HepG2 (cell line): ENCODE data around the gene MAT2A. TPM values are rescaled to one million over a fixed set of nuclear protein-coding genes. Genes with fewer than 3 reads are reported as not detected.

Source experiments
- AGO2 ChIP-seq: fragments of 200-400 bp; formaldehyde crosslinking; optimal IDR thresholded peaks from 2 replicates; pipeline ENCODE3; 2017; ENCODE audit warnings: mild to moderate bottlenecking, low read depth, low read length, moderate library complexity
- AKNA ChIP-seq: sonication (generic); formaldehyde crosslinking; IDR thresholded peaks from 2 replicates; pipeline ENCODE4 v1.4.0; 2020; ENCODE audit warnings: missing genetic modification reagents, borderline replicate concordance
- ASH2L ChIP-seq: fragments of 300-600, 200-600 bp; sonication (generic); IDR thresholded peaks from 2 replicates; pipeline ENCODE4 v1.7.0; 2017; ENCODE audit warnings: low read depth, mild to moderate bottlenecking, moderate library complexity, mixed read lengths, low read length; ENCODE audit not compliant: insufficient read length
- CBX1 ChIP-seq: IDR thresholded peaks from one replicate; pipeline ENCODE4 v1.6.1; 2016; ENCODE audit warnings: antibody characterized with exemption, low read depth
- FOXK2 ChIP-seq: fragments of 450-650 bp; IDR thresholded peaks from 2 replicates; pipeline ENCODE4 v1.6.1; 2016
- HHEX ChIP-seq: IDR thresholded peaks from 2 replicates; pipeline ENCODE4 v1.6.1; 2016; ENCODE audit warnings: control low read depth
- HMGXB4 ChIP-seq, 2 experiments: sonication (generic) in 1 of 2; formaldehyde crosslinking in 1 of 2; IDR thresholded peaks; 2 replicates each; pipeline versions ENCODE4 v1.4.0 to v1.6.1; 2018 to 2020; ENCODE audit warnings: missing genetic modification reagents in 2 of 2, borderline replicate concordance in 1 of 2, low read depth in 1 of 2, mild to moderate bottlenecking in 1 of 2, missing biosample characterization in 1 of 2
- KLF12 ChIP-seq: sonication (generic); formaldehyde crosslinking; IDR thresholded peaks from 2 replicates; pipeline ENCODE4 v1.4.0; 2020; ENCODE audit warnings: missing genetic modification reagents, borderline replicate concordance
- MED8 ChIP-seq: sonication (generic); formaldehyde crosslinking; IDR thresholded peaks from 2 replicates; pipeline ENCODE4 v1.8.1; 2023; ENCODE audit warnings: mild to moderate bottlenecking, missing genetic modification reagents; ENCODE audit not compliant: insufficient replicate concordance
- PITX1 ChIP-seq: sonication (generic); formaldehyde crosslinking; IDR thresholded peaks from 2 replicates; pipeline ENCODE4 v1.5.1; 2020; ENCODE audit warnings: mild to moderate bottlenecking, missing genetic modification reagents
- RFX3 ChIP-seq: IDR thresholded peaks from 2 replicates; pipeline ENCODE4 v1.6.1; 2016; ENCODE audit warnings: missing biosample characterization, missing genetic modification reagents
- SMARCC2 ChIP-seq: fragments of 450-650 bp; IDR thresholded peaks from 2 replicates; pipeline ENCODE4 v1.6.1; 2017; ENCODE audit warnings: antibody characterized with exemption, mild to moderate bottlenecking
- TRIM24 ChIP-seq: sonication (generic); formaldehyde crosslinking; IDR thresholded peaks from 2 replicates; pipeline ENCODE4 v1.8.0; 2022; ENCODE audit warnings: mild to moderate bottlenecking, missing genetic modification reagents
- XRCC5 ChIP-seq: fragments of 200-400 bp; formaldehyde crosslinking; optimal IDR thresholded peaks from 2 replicates; pipeline ENCODE3; 2017; ENCODE audit warnings: mild to moderate bottlenecking, low read length
- ZBTB1 ChIP-seq: sonication (generic); formaldehyde crosslinking; IDR thresholded peaks from 2 replicates; pipeline ENCODE4 v1.4.0; 2020; ENCODE audit warnings: missing genetic modification reagents, borderline replicate concordance
- ZHX1 ChIP-seq: sonication (generic); formaldehyde crosslinking; IDR thresholded peaks from 2 replicates; pipeline ENCODE4 v1.8.1; 2022; ENCODE audit warnings: low read depth, mild to moderate bottlenecking, missing genetic modification reagents
- ZMAT3 ChIP-seq: sonication (generic); formaldehyde crosslinking; conservative IDR thresholded peaks from 2 replicates; pipeline ENCODE4 v1.7.0; 2021; ENCODE audit warnings: missing genetic modification reagents
- ZNF10 ChIP-seq: sonication (generic); formaldehyde crosslinking; IDR thresholded peaks from 2 replicates; pipeline ENCODE4 v1.4.0; 2020; ENCODE audit warnings: mild to moderate bottlenecking, low read depth, missing genetic modification reagents, borderline replicate concordance
- ZNF251 ChIP-seq: sonication (generic); formaldehyde crosslinking; IDR thresholded peaks from 2 replicates; pipeline ENCODE4 v1.9.0; 2021; ENCODE audit warnings: mild to moderate bottlenecking, missing genetic modification reagents
- ZNF292 ChIP-seq: sonication (generic); formaldehyde crosslinking; IDR thresholded peaks from 2 replicates; pipeline ENCODE4 v1.8.1; 2022; ENCODE audit warnings: mild to moderate bottlenecking, low read depth, missing genetic modification reagents, borderline replicate concordance
- ZNF670 ChIP-seq: sonication (generic); formaldehyde crosslinking; IDR thresholded peaks from 2 replicates; pipeline ENCODE4 v1.8.0; 2022; ENCODE audit warnings: mild to moderate bottlenecking, missing genetic modification reagents, borderline replicate concordance
- ZNF749 ChIP-seq: sonication (generic); formaldehyde crosslinking; IDR thresholded peaks from 2 replicates; pipeline ENCODE4 v1.8.0; 2022; ENCODE audit warnings: mild to moderate bottlenecking, missing genetic modification reagents, moderate library complexity, borderline replicate concordance
- polyA plus RNA-seq, 8 experiments: library from polyadenylated mRNA; depleted of rRNA in 3 of 8; stranded (reverse) in 7 of 8; unstranded in 1 of 8; fragments of >200 nt; fragmentation: Illumina TruSeq in 4 of 8; extraction: Trizol in 4 of 8; gene quantifications; 2 replicates each; pipeline versions ENCODE4 v1.2.1 to v1.2.3, GENCODE V29; 2011 to 2016; ENCODE audit warnings: low read depth in 4 of 8, missing spikeins in 1 of 8, mixed read lengths in 1 of 8; ENCODE audit not compliant: insufficient read depth in 1 of 8
- total RNA-seq, 5 experiments: library from RNA; depleted of rRNA; stranded (reverse); fragments of >200 nt; fragmentation: Illumina TruSeq; extraction: Trizol; gene quantifications; 2 replicates each; pipeline ENCODE4 v1.2.3, GENCODE V29; 2016; ENCODE audit warnings: low read depth in 1 of 5

Gene MAT2A
- total and polyA plus RNA-seq, 2 of the 13 experiments (the other 11 are each of a cell fraction or from before 2014, with no cell fraction given), result 155 to 331 TPM

GRCh38 chr2:85584354-85584856 is 45.4 kb downstream of the MAT2A start, which contains the start of gene VAMP5 (continued):
- TF ChIP-seq ZNF749 (CRISPR knock-in tag) (peak; percentile 45), ZMAT3 (CRISPR knock-in tag) (peak; percentile 58), ZNF670 (CRISPR knock-in tag) (no peak), ZNF10 (CRISPR knock-in tag) (no peak), ASH2L (peak; percentile 97), HMGXB4 (CRISPR knock-in tag; IDR thresholded peaks at IDR 0.05; ENCODE audit: borderline replicate concordance in 1 of 2, low read depth in 1 of 2) (peak in 1 of 2 experiments; percentile 24; a peak in 3 of 4 replicates), SMARCC2 (no peak), ZNF251 (no peak), HHEX (CRISPR knock-in tag) (no peak), ZNF292 (no peak; the same call in 1 of the 2 replicates), AKNA (no peak), AGO2 (peak; percentile 91), CBX1 (peak; percentile 50), KLF12 (CRISPR knock-in tag) (peak; percentile 90; the same call in 1 of the 2 replicates), RFX3 (CRISPR knock-in tag) (no peak), PITX1 (peak; percentile 63), ZBTB1 (no peak; the same call in 1 of the 2 replicates), TRIM24 (no peak), FOXK2 (no peak), XRCC5 (peak; percentile 53), MED8 (CRISPR knock-in tag) (peak; percentile 80), ZHX1 (CRISPR knock-in tag) (peak; percentile 91; the same call in 1 of the 2 replicates)
